Smooth muscle cell (in vitro differentiated cells): ENCODE data around the gene HDAC10. TPM values are rescaled to one million over a fixed set of nuclear protein-coding genes. Genes with fewer than 3 reads are reported as not detected.

Source experiments
- DNase-seq: peaks from one replicate; lab custom pipeline; 2025; ENCODE audit not compliant: unreplicated experiment; lab: John Stamatoyannopoulos, UW
- H2AFZ ChIP-seq: fragments of 200-600 bp; sonication (generic); 2 replicates; pipeline ENCODE4 v1.6.0; 2016; ENCODE audit warnings: antibody characterized with exemption, low read depth, mild to moderate bottlenecking
- H3F3A ChIP-seq: fragments of 200-600 bp; sonication (generic); 2 replicates; pipeline ENCODE4 v1.6.0; 2017; ENCODE audit warnings: antibody characterized with exemption, low read depth
- H3K27ac ChIP-seq: fragments of 200-600 bp; sonication (generic); 2 replicates; pipeline ENCODE4 v1.5.1; 2016; ENCODE audit warnings: low read depth, mild to moderate bottlenecking
- H3K27me3 ChIP-seq: fragments of 200-600 bp; sonication (generic); 2 replicates; pipeline ENCODE4 v1.6.1; 2016; ENCODE audit warnings: low read depth, mild to moderate bottlenecking
- H3K36me3 ChIP-seq: fragments of 200-600 bp; sonication (generic); 2 replicates; pipeline ENCODE4 v1.5.1; 2016; ENCODE audit warnings: low read depth
- H3K4me1 ChIP-seq: fragments of 200-600 bp; sonication (generic); 2 replicates; pipeline ENCODE4 v1.5.1; 2016; ENCODE audit warnings: low read depth
- H3K4me2 ChIP-seq: fragments of 200-600 bp; sonication (generic); 2 replicates; pipeline ENCODE4 v1.6.0; 2016; ENCODE audit warnings: mild to moderate bottlenecking
- H3K4me3 ChIP-seq: fragments of 200-600 bp; sonication (generic); 2 replicates; pipeline ENCODE4 v1.5.1; 2016; ENCODE audit warnings: mild to moderate bottlenecking
- H3K79me2 ChIP-seq: fragments of 200-600 bp; sonication (generic); 2 replicates; pipeline ENCODE4 v1.6.0; 2016; ENCODE audit warnings: low read depth, mild to moderate bottlenecking
- H3K9ac ChIP-seq: fragments of 200-600 bp; sonication (generic); 2 replicates; pipeline ENCODE4 v1.6.0; 2016; ENCODE audit warnings: low read depth
- H3K9me3 ChIP-seq: fragments of 200-600 bp; sonication (generic); replicated peaks from 2 replicates; pipeline ENCODE4 v1.5.1; 2016; ENCODE audit warnings: low read depth
- H4K20me1 ChIP-seq: fragments of 200-600 bp; sonication (generic); 2 replicates; pipeline ENCODE4 v1.6.0; 2016; ENCODE audit warnings: low read depth
- CTCF ChIP-seq: fragments of 200-600 bp; sonication (generic); IDR thresholded peaks from 2 replicates; pipeline ENCODE4 v1.5.1; 2017; ENCODE audit warnings: borderline replicate concordance, mild to moderate bottlenecking, antibody characterized with exemption; ENCODE audit not compliant: insufficient read depth, poor library complexity, severe bottlenecking
- WGBS: methylation state at CpG from one replicate; pipeline ENCODE4 v1.1.7; 2016; ENCODE audit warnings: low lambda C conversion rate; 5-methylcytosine and 5-hydroxymethylcytosine counted together
- polyA plus RNA-seq: library from polyadenylated mRNA; unstranded; fragments of >200 nt; fragmentation: Nextera tagmentation; extraction: Ambion mirVana; gene quantifications from 2 replicates; pipeline ENCODE4 v1.2.1, GENCODE V29; 2016
- total RNA-seq: library from RNA; depleted of rRNA; stranded (reverse); fragments of >200 nt; gene quantifications from 2 replicates; pipeline ENCODE4 v1.2.3, GENCODE V29; 2014

Gene HDAC10
- total and polyA plus RNA-seq, 2 experiments from 2014 or later = 9.5 to 15.7 TPM

- Histone ChIP-seq H3K27me3 (peaks cover 9% of the 10 kb centered on the region), H3K27ac (no peak within 1 kb of the TSS), H3K9me3 (no peaks in the 10 kb centered on the region), H2AFZ (no peak within 1 kb of the TSS), H3K4me3 (peak within 1 kb of the TSS; percentile 65), H3F3A (no peaks in the 10 kb centered on the region), H4K20me1 (no peaks in the 10 kb centered on the region), H3K4me2 (peak within 1 kb of the TSS; percentile 95), H3K9ac (no peak within 1 kb of the TSS), H3K4me1 (peaks cover 8% of the 10 kb centered on the region), H3K36me3 (no peaks in the 10 kb centered on the region), H3K79me2 (peaks cover 4% of the 10 kb centered on the region)
- no peak for TF ChIP-seq CTCF
- 39% methylated on average over 8 of the region's 61 CpGs for WGBS
- no peak for DNase-seq
Observed at GRCh38 chr22:50261615-50262459, 10.8 kb upstream of the HDAC10 start, which contains the start of gene MAPK12. MAPK12 (minus strand) TSS chr22:50261683; CDS start chr22:50261509, 174 bp downstream.

- Histone ChIP-seq H3K27me3 (peaks cover 2% of the 10 kb centered on the region), H2AFZ (no peak overlapping the region), H3K79me2 (peaks cover 4% of the 10 kb centered on the region), H3K4me2 (peak overlapping the region; percentile 95), H4K20me1 (no peaks in the 10 kb centered on the region), H3K9ac (no peak overlapping the region), H3K4me3 (peak overlapping the region; percentile 65), H3F3A (no peaks in the 10 kb centered on the region), H3K9me3 (no peaks in the 10 kb centered on the region), H3K4me1 (peaks cover 8% of the 10 kb centered on the region), H3K27ac (no peak overlapping the region), H3K36me3 (no peaks in the 10 kb centered on the region)
- TF ChIP-seq CTCF = no peak
- DNase-seq = peak; percentile 29
- WGBS = 2% methylated on average over 58 of the region's 92 CpGs
Observed at GRCh38 chr22:50260801-50261614, 9.9 kb upstream of the HDAC10 start.

GRCh38 chr22:50260434-50260800 is 9.4 kb upstream of the HDAC10 start:
- 41% methylated on average over 10 of the region's 11 CpGs for WGBS
- Histone ChIP-seq H3K27ac (no peak overlapping the region), H3K9ac (no peak overlapping the region), H3K79me2 (peaks cover 4% of the 10 kb centered on the region), H3K4me2 (peak overlapping the region; percentile 95), H3K36me3 (no peaks in the 10 kb centered on the region), H3K27me3 (no peaks in the 10 kb centered on the region), H2AFZ (no peak overlapping the region), H4K20me1 (no peaks in the 10 kb centered on the region), H3K4me3 (peak overlapping the region; percentile 65), H3F3A (no peaks in the 10 kb centered on the region), H3K9me3 (no peaks in the 10 kb centered on the region), H3K4me1 (peaks cover 8% of the 10 kb centered on the region)
- TF ChIP-seq CTCF = no peak
- no peak for DNase-seq
